ENCODE measurements around the gene UMODL1. TPM values are rescaled to one million over a fixed set of nuclear protein-coding genes. Genes with fewer than 3 reads are reported as not detected.

UMODL1 gene
- total and polyA plus RNA-seq, 10 of the 15 experiments (the other 5 are each of a cell fraction or from before 2014, with no cell fraction given), result 0.01 to 0.11 (median 0.03) TPM; not detected in 5

DNA sequence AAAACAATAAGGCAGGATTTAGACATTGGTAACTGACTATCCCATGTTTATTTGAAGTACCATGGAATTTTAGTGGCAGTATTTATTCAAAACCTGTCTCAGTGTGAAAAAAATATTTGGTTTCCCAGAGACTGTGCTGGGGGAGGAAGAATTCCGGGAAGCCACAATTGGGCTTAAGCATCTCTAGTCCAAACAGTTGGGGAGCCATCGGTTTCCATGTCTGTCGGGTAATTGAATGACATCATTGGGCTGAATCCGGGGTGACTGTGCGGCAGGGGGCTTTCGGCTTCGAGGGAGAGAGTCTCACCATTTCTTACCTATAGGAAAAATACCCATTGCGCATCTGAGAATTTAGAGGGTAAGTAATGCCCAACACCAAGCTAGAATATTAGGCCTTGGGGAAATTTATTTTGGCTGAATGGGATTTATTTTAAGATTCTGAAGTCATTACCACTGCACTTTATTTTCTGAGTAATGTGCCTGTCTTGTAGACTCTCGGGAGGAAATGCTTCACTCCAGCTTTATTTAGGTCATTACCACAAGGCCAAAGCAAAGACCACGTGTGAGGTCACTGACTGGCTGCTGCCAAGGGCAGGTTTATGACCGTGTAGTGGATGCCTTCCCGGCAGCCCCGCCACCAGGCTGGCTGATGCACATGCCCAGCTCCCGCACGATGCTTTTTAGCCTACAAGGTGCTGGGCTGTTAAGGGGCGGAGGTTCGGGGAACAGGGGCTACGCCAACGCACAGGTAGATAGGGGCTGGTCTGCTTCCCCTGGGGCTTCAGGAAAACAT is 23.1 kb upstream of the UMODL1 start:
- POLR2A ChIA-PET, result no interaction called here
- H4K20me1 ChIP-seq (ENCODE audit: control insufficient read depth, insufficient read depth), result no peaks in the 10 kb centered on the region
- no peaks in the 10 kb centered on the region for H3K9me3 ChIP-seq (replicated peaks; ENCODE audit: control insufficient read depth, insufficient read depth, low read length)
- H3K4me1 ChIP-seq (ENCODE audit: control insufficient read depth, insufficient read depth, low read length), result no peaks in the 10 kb centered on the region
- TF ChIP-seq RUNX3 (IDR thresholded peaks at IDR 0.05; ENCODE audit: low read length) (0 out of 2 replicates have a peak, but pooled peaks have one; percentile 27), ZNF622 (IDR thresholded peaks at IDR 0.05) (no peak)
- DNase-seq (ENCODE audit: low read depth, low spot score) (no peak), ATAC-seq (peak; percentile 56), FAIRE-seq (no peak)
- H3K79me2 ChIP-seq (ENCODE audit: control insufficient read depth, insufficient read depth, low read length), result no peaks in the 10 kb centered on the region
- SMC1A ChIA-PET (ENCODE audit: uncharacterized antibody, unreplicated experiment), result no interaction called here
- CTCF ChIA-PET, result interaction anchor here (0.6 kb wide), 1 partner anchor 154 kb away, joined by 3 read pairs; no protein-coding TSS in a partner anchor
- intact Hi-C loops (cut with micrococcal nuclease; ENCODE audit: unreplicated experiment), result no loop called here
- H2AFZ ChIP-seq (ENCODE audit: control insufficient read depth, low read depth, low read length), result no peak overlapping the region
- RAD21 ChIA-PET (ENCODE audit: unreplicated experiment), result no interaction called here
- H3K36me3 ChIP-seq (ENCODE audit: control insufficient read depth in 2 of 2, insufficient read depth in 2 of 2, low read length in 1 of 2), result no peaks in the 10 kb centered on the region
- WGBS (ENCODE audit: insufficient coverage, insufficient replicate concordance, low lambda C conversion rate, missing lambda C conversion rate), result 77% methylated on average over 19 of the region's 19 CpGs
- no peak overlapping the region for H3K4me2 ChIP-seq (ENCODE audit: control insufficient read depth, insufficient read depth)
- H3K9ac ChIP-seq (ENCODE audit: control insufficient read depth, insufficient read depth, low read length), result no peak overlapping the region
- no peak overlapping the region for H3K4me3 ChIP-seq
- in situ Hi-C loops (cut with MboI), result loop anchor here (10.0 kb wide), 1 partner anchor 57 kb away; no protein-coding TSS in a partner anchor
- BruUV-seq (replicated peaks), result no TSS peak
- H3K27me3 ChIP-seq (replicated peaks in 1 of 2; ENCODE audit: control insufficient read depth in 2 of 2, insufficient read depth in 2 of 2, low read length in 1 of 2), result no peaks in the 10 kb centered on the region; a peak in 1 of 4 replicates
- no peak overlapping the region for H3K27ac ChIP-seq (ENCODE audit: control insufficient read depth, insufficient read depth)

DNA sequence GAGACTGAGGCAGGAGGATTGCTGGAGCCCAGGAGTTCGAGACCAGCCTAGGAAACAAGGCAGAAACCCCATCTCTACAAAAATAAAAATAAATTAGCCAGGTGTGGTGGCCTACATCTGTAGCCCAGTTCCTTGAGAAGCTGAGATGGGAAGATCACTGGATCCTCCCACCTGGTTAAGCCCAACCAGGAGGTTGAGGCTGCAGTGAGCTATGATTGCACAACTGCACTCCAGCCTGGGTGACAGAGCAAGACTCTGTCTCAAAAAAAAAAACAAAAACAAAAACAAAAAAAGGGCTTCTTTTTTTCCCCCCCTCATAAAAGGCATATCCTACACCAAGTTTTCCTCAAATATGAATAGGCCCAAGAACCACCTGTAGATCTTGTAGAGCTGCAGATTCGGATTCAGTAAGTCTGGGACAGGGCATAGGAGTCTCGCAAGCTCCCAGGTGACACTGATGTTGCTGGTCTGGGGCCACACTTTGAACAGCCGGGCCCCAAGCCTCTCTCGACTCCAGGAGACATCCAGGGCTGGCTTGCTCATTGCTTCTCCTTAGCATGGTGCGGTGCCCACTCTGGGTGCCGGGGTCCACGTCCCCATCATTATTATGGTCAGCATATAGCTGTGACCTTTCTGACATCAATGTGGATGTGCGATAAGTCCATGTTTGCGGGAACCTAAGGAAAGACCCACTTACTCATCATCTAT is 22.1 kb upstream of the UMODL1 start:
- Histone ChIP-seq H3K27me3 (replicated peaks in 1 of 2; ENCODE audit: control insufficient read depth in 2 of 2, insufficient read depth in 2 of 2, low read length in 1 of 2) (no peaks in the 10 kb centered on the region), H4K20me1 (ENCODE audit: control insufficient read depth, insufficient read depth) (no peaks in the 10 kb centered on the region), H3K27ac (ENCODE audit: control insufficient read depth, insufficient read depth) (no peak overlapping the region), H2AFZ (ENCODE audit: control insufficient read depth, low read depth, low read length) (no peak overlapping the region), H3K9me3 (replicated peaks; ENCODE audit: control insufficient read depth, insufficient read depth, low read length) (no peaks in the 10 kb centered on the region), H3K4me2 (ENCODE audit: control insufficient read depth, insufficient read depth) (no peak overlapping the region), H3K79me2 (ENCODE audit: control insufficient read depth, insufficient read depth, low read length) (no peaks in the 10 kb centered on the region), H3K4me1 (ENCODE audit: control insufficient read depth, insufficient read depth, low read length) (no peaks in the 10 kb centered on the region), H3K4me3 (no peak overlapping the region), H3K9ac (ENCODE audit: control insufficient read depth, insufficient read depth, low read length) (no peak overlapping the region), H3K36me3 (ENCODE audit: control insufficient read depth in 2 of 2, insufficient read depth in 2 of 2, low read length in 1 of 2) (no peaks in the 10 kb centered on the region)
- ChIA-PET SMC1A (ENCODE audit: uncharacterized antibody, unreplicated experiment) (interaction anchor here (1.0 kb wide), 1 partner anchor 154 kb away, joined by 3 read pairs; no protein-coding TSS in a partner anchor), CTCF (interaction anchor here (1.0 to 1.1 kb wide), 3 partner anchors 16 to 69 kb away, joined by 3 to 4 read pairs (median 3); no protein-coding TSS in a partner anchor), RAD21 (ENCODE audit: unreplicated experiment) (no interaction called here), POLR2A (no interaction called here)
- ATAC-seq (no peak), FAIRE-seq (no peak), DNase-seq (ENCODE audit: low read depth, low spot score) (no peak)
- in situ Hi-C loops (cut with MboI) (loop anchor here (10.0 kb wide), 1 partner anchor 56 kb away; no protein-coding TSS in a partner anchor), intact Hi-C loops (cut with micrococcal nuclease; ENCODE audit: unreplicated experiment) (no loop called here)
- WGBS (ENCODE audit: insufficient coverage, insufficient replicate concordance, low lambda C conversion rate, missing lambda C conversion rate), result 65% methylated on average over 10 of the region's 10 CpGs
- no peak for TF ChIP-seq TBL1XR1 (IDR thresholded peaks at IDR 0.05; ENCODE audit: low read depth, low read length)
- TF ChIP-seq, protein P1, sequence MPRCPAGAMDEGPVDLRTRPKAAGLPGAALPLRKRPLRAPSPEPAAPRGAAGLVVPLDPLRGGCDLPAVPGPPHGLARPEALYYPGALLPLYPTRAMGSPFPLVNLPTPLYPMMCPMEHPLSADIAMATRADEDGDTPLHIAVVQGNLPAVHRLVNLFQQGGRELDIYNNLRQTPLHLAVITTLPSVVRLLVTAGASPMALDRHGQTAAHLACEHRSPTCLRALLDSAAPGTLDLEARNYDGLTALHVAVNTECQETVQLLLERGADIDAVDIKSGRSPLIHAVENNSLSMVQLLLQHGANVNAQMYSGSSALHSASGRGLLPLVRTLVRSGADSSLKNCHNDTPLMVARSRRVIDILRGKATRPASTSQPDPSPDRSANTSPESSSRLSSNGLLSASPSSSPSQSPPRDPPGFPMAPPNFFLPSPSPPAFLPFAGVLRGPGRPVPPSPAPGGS (IDR thresholded peaks at IDR 0.05; ENCODE audit: borderline replicate concordance, insufficient read depth, low read depth, low read length, poor library complexity, severe bottlenecking), result peak; percentile 18
- BruUV-seq (replicated peaks), result no TSS peak

All from GM12878 (cell line).